ENCODE measurements around the gene MOGAT1. TPM values are rescaled to one million over a fixed set of nuclear protein-coding genes. Genes with fewer than 3 reads are reported as not detected.

The MOGAT1 gene
- total and polyA plus RNA-seq, 2 of the 13 experiments (the other 11 are each of a cell fraction or from before 2014, with no cell fraction given): 0.98 to 4.3 TPM

- DNase-seq (ENCODE audit: low spot score) (no peak), FAIRE-seq (no peak), ATAC-seq (no peak)
- ChIA-PET POLR2A (no interaction called here), CTCF (ENCODE audit: low intra/inter-chr PET ratio, low total read pairs) (interaction anchor here (4.1 to 4.4 kb wide), 2 partner anchors 215 to 251 kb away, joined by 106 to 108 read pairs; no protein-coding TSS in a partner anchor)
- Histone ChIP-seq H4K20me1 (ENCODE audit: insufficient read depth, low read length) (no peaks in the 10 kb centered on the region), H3K9me3 (ENCODE audit: low read length) (no peaks in the 10 kb centered on the region), H2AFZ (ENCODE audit: low read length) (no peak overlapping the region), H3K36me3 (replicated peaks in 1 of 2; ENCODE audit: control insufficient read depth in 1 of 2, insufficient read depth in 2 of 2, low read length in 2 of 2) (no peaks in the 10 kb centered on the region), H3K27ac (ENCODE audit: extremely low read length, insufficient read depth, low read length) (no peak overlapping the region), H3K4me1 (ENCODE audit: insufficient read depth, low read length) (peaks cover 13% of the 10 kb centered on the region), H3K4me3 (replicated peaks in 1 of 3; ENCODE audit: insufficient read depth in 1 of 3, low read depth in 2 of 3, low read length in 3 of 3) (no peak overlapping the region), H3K9ac (ENCODE audit: insufficient read depth, low read depth, low read length) (no peak overlapping the region), H3K79me2 (ENCODE audit: insufficient read depth, low read length) (no peaks in the 10 kb centered on the region), H3K4me2 (ENCODE audit: low read depth, low read length) (no peak overlapping the region), H3K27me3 (ENCODE audit: control insufficient read depth in 1 of 2, insufficient read depth in 2 of 2, low read length in 2 of 2) (no peaks in the 10 kb centered on the region)
- WGBS (ENCODE audit: low lambda C conversion rate): 89% methylated on average over 2 of the region's 2 CpGs
- no TSS peak for BruUV-seq (replicated peaks)
- TF ChIP-seq HDAC6 (IDR thresholded peaks at IDR 0.05; ENCODE audit: low read depth, low read length): no peak
- no peak for TF ChIP-seq RBM39 (IDR thresholded peaks at IDR 0.05; ENCODE audit: low read depth, low read length, poor library complexity, severe bottlenecking)
- peak; percentile 28; the same call in 1 of the 2 replicates for TF ChIP-seq MAFF (IDR thresholded peaks at IDR 0.05; ENCODE audit: low read depth, low read length)
- peak in 1 of 2 experiments; percentile 62; a peak in 3 of 4 replicates for TF ChIP-seq MAFK (conservative IDR thresholded peaks at IDR 0.05 in 1 of 2, IDR thresholded peaks at IDR 0.05 in 1 of 2; ENCODE audit: low read length in 2 of 2)
- TF ChIP-seq GMEB2 (CRISPR knock-in tag; IDR thresholded peaks at IDR 0.05; ENCODE audit: low read depth): no peak
- TF ChIP-seq SNAPC5 (CRISPR knock-in tag; IDR thresholded peaks at IDR 0.05; ENCODE audit: borderline replicate concordance): no peak
- intact Hi-C loops (cut with micrococcal nuclease; ENCODE audit: unreplicated experiment) (no loop called here), in situ Hi-C loops (cut with HindIII; ENCODE audit: extremely low pct_ligation_motif_present, low pct_unique_long_range_greater_than_20kb) (loop anchor here (25.0 kb wide), 1 partner anchor 398 kb away; no protein-coding TSS in a partner anchor)
Observed at GRCh38 chr2:222688917-222689316, 17.5 kb downstream of the MOGAT1 start.

Data from HepG2 (cell line).